ENCODE data around the gene STK11IP.

The STK11IP gene

GRCh38 chr2:219663116-219663762, 65.6 kb downstream of the STK11IP start:
- peaks cover 0 to 15% (median 2%) of the 10 kb centered on the region in 5 experiments for H3K9me3 ChIP-seq (ENCODE audit: control extremely low read depth in 1 of 5, control insufficient read depth in 4 of 5, insufficient read depth in 2 of 5, low read depth in 1 of 5, low read length in 4 of 5)
- no peaks in the 10 kb centered on the region for H3K36me3 ChIP-seq (ENCODE audit: control insufficient read depth in 4 of 4, insufficient read depth in 4 of 4, low read length in 3 of 4)
- no peak overlapping the region for H3K4me3 ChIP-seq (ENCODE audit: control insufficient read depth in 1 of 7, extremely low read depth in 1 of 7, insufficient read depth in 4 of 7, low read depth in 2 of 7, low read length in 6 of 7)
- H3K27ac ChIP-seq (ENCODE audit: insufficient read depth in 1 of 2, low read depth in 1 of 2, low read length in 2 of 2, poor library complexity in 1 of 2, severe bottlenecking in 2 of 2): no peak overlapping the region
- no peaks in the 10 kb centered on the region for H3K4me1 ChIP-seq (ENCODE audit: control extremely low read depth in 1 of 4, control insufficient read depth in 4 of 4, insufficient read depth in 4 of 4, low read length in 3 of 4)
- ChIA-PET CTCF (no interaction called here), POLR2A (no interaction called here)
- WGBS (ENCODE audit: insufficient coverage): 84% methylated on average over 11 of the region's 11 CpGs
- DNase-seq: no peak
- H3K27me3 ChIP-seq (replicated peaks in 2 of 5; ENCODE audit: control insufficient read depth in 4 of 5, insufficient read depth in 5 of 5, low read length in 4 of 5): peaks cover 0 to 8% (median 6%) of the 10 kb centered on the region in 5 experiments

GRCh38 chr2:219664041-219664440, 66.4 kb downstream of the STK11IP start:
- Histone ChIP-seq H3K27me3 (replicated peaks in 2 of 5; ENCODE audit: control insufficient read depth in 4 of 5, insufficient read depth in 5 of 5, low read length in 4 of 5) (peaks cover 0 to 6% (median 6%) of the 10 kb centered on the region in 5 experiments), H3K4me3 (ENCODE audit: control insufficient read depth in 1 of 7, extremely low read depth in 1 of 7, insufficient read depth in 4 of 7, low read depth in 2 of 7, low read length in 6 of 7) (no peak overlapping the region), H3K9me3 (ENCODE audit: control extremely low read depth in 1 of 5, control insufficient read depth in 4 of 5, insufficient read depth in 2 of 5, low read depth in 1 of 5, low read length in 4 of 5) (peaks cover 0 to 15% (median 2%) of the 10 kb centered on the region in 5 experiments), H3K27ac (ENCODE audit: insufficient read depth in 1 of 2, low read depth in 1 of 2, low read length in 2 of 2, poor library complexity in 1 of 2, severe bottlenecking in 2 of 2) (no peak overlapping the region), H3K36me3 (ENCODE audit: control insufficient read depth in 4 of 4, insufficient read depth in 4 of 4, low read length in 3 of 4) (no peaks in the 10 kb centered on the region), H3K4me1 (ENCODE audit: control extremely low read depth in 1 of 4, control insufficient read depth in 4 of 4, insufficient read depth in 4 of 4, low read length in 3 of 4) (no peaks in the 10 kb centered on the region)
- no peak for DNase-seq
- POLR2A ChIA-PET: no interaction called here
- CTCF ChIA-PET: no interaction called here
- 96% methylated on average over 3 of the region's 5 CpGs for WGBS (ENCODE audit: insufficient coverage)

- Histone ChIP-seq H3K4me1 (ENCODE audit: control extremely low read depth in 1 of 4, control insufficient read depth in 4 of 4, insufficient read depth in 4 of 4, low read length in 3 of 4) (no peaks in the 10 kb centered on the region), H3K36me3 (ENCODE audit: control insufficient read depth in 4 of 4, insufficient read depth in 4 of 4, low read length in 3 of 4) (no peaks in the 10 kb centered on the region), H3K27me3 (replicated peaks in 2 of 5; ENCODE audit: control insufficient read depth in 4 of 5, insufficient read depth in 5 of 5, low read length in 4 of 5) (peaks cover 0 to 5% (median 3%) of the 10 kb centered on the region in 5 experiments), H3K9me3 (ENCODE audit: control extremely low read depth in 1 of 5, control insufficient read depth in 4 of 5, insufficient read depth in 2 of 5, low read depth in 1 of 5, low read length in 4 of 5) (peaks cover 0 to 15% (median 2%) of the 10 kb centered on the region in 5 experiments), H3K27ac (ENCODE audit: insufficient read depth in 1 of 2, low read depth in 1 of 2, low read length in 2 of 2, poor library complexity in 1 of 2, severe bottlenecking in 2 of 2) (no peak overlapping the region), H3K4me3 (ENCODE audit: control insufficient read depth in 1 of 7, extremely low read depth in 1 of 7, insufficient read depth in 4 of 7, low read depth in 2 of 7, low read length in 6 of 7) (no peak overlapping the region)
- POLR2A ChIA-PET: no interaction called here
- WGBS (ENCODE audit: insufficient coverage): 90% methylated on average over 2 of the region's 4 CpGs
- CTCF ChIA-PET: interaction anchor here (0.6 kb wide), 1 partner anchor 197 kb away, joined by 3 read pairs; no protein-coding TSS in a partner anchor
- no peak for DNase-seq
Measured at GRCh38 chr2:219664944-219665343, 67.3 kb downstream of the STK11IP start.

- ChIA-PET POLR2A (no interaction called here), CTCF (interaction anchor here (1.3 kb wide), 1 partner anchor 12 kb away, joined by 3 read pairs; no protein-coding TSS in a partner anchor)
Measured at GRCh38 chr2:219665926-219666325, 68.3 kb downstream of the STK11IP start.

More at GRCh38 chr2:219665926-219666325, 68.3 kb downstream of the STK11IP start:
- Histone ChIP-seq H3K36me3 (ENCODE audit: control insufficient read depth in 4 of 4, insufficient read depth in 4 of 4, low read length in 3 of 4) (no peaks in the 10 kb centered on the region), H3K27me3 (replicated peaks in 2 of 5; ENCODE audit: control insufficient read depth in 4 of 5, insufficient read depth in 5 of 5, low read length in 4 of 5) (peaks cover 0 to 6% (median 3%) of the 10 kb centered on the region in 5 experiments), H3K27ac (ENCODE audit: insufficient read depth in 1 of 2, low read depth in 1 of 2, low read length in 2 of 2, poor library complexity in 1 of 2, severe bottlenecking in 2 of 2) (no peak overlapping the region), H3K4me1 (ENCODE audit: control extremely low read depth in 1 of 4, control insufficient read depth in 4 of 4, insufficient read depth in 4 of 4, low read length in 3 of 4) (no peaks in the 10 kb centered on the region), H3K9me3 (ENCODE audit: control extremely low read depth in 1 of 5, control insufficient read depth in 4 of 5, insufficient read depth in 2 of 5, low read depth in 1 of 5, low read length in 4 of 5) (peaks cover 0 to 10% (median 2%) of the 10 kb centered on the region in 5 experiments), H3K4me3 (ENCODE audit: control insufficient read depth in 1 of 7, extremely low read depth in 1 of 7, insufficient read depth in 4 of 7, low read depth in 2 of 7, low read length in 6 of 7) (no peak overlapping the region)
- 93% methylated on average over 5 of the region's 6 CpGs for WGBS (ENCODE audit: insufficient coverage)
- no peak for DNase-seq

Data from common myeloid progenitor, CD34-positive (primary cell).